Pancreas (tissue), 10 donors: Measurements from ENCODE around the gene ABCA10. TPM values are rescaled to one million over a fixed set of nuclear protein-coding genes. Genes with fewer than 3 reads are reported as not detected.

Experiments
- ATAC-seq, 4 donors: fragments of 200-7000 bp; cut with Tn5 transposase; one replicate each; pipeline versions ENCODE4 v1.8.0 to v1.9.1; 2020; ENCODE audit warnings: mild to moderate bottlenecking in 4 of 4, moderate library complexity in 4 of 4
- DNase-seq, 6 donors: peaks; one replicate each; pipeline ENCODE4 v3.0.0-alpha.2; 2020
- FAIRE-seq: peaks from 2 replicates; lab custom pipeline; 2012; peaks lifted over from hg19 to GRCh38; lab: Jason Lieb, UNC
- H3K27ac ChIP-seq, 4 donors: fragments of 200-600 bp; sonication (generic); 1 replicate in 3 of 4; 2 replicates in 1 of 4; pipeline versions ENCODE4 v1.5.0 to v1.8.0; 2020
- H3K27me3 ChIP-seq, 4 donors: fragments of 200-600 bp; one replicate each; pipeline ENCODE4 v1.8.0; 2021
- H3K36me3 ChIP-seq, 3 donors: fragments of 200-600 bp; sonication (generic) in 1 of 3; one replicate each; pipeline versions ENCODE4 v1.5.0 to v1.8.0; 2020 to 2021
- H3K4me1 ChIP-seq, 3 donors: fragments of 200-600 bp; one replicate each; pipeline ENCODE4 v1.8.0; 2021
- H3K4me3 ChIP-seq, 4 donors: fragments of 200-600 bp; sonication (generic) in 2 of 4; one replicate each; pipeline versions ENCODE4 v1.5.0 to v1.8.0; 2020 to 2021
- H3K9me3 ChIP-seq, 4 donors: fragments of 200-600 bp; one replicate each; pipeline ENCODE4 v1.8.0; 2021
- WGBS, 2 donors: extraction: QIAGEN DNeasy Blood & Tissue Kit; methylation state at CpG; one replicate each; pipeline ENCODE4 v1.1.7; 2013; 5-methylcytosine and 5-hydroxymethylcytosine counted together
- intact Hi-C, 3 donors: fragments of 100-400 bp; cut with DNase I; formaldehyde crosslinking; loops; one replicate each; pipeline versions ENCODE4 v1.11.1 to v1.14.2; 2022
- polyA plus RNA-seq, 2 donors: library from polyadenylated mRNA; stranded (reverse); fragments of 200-250 nt; gene quantifications; one replicate each; pipeline ENCODE4 v1.2.3, GENCODE V29; 2013
- total RNA-seq, 6 donors: library from RNA; stranded (reverse); fragmentation: NEBNext Ultra II Directional in 4 of 6; extraction: Animal tissue kit (Norgen Biotek cat#: 25700) in 4 of 6; gene quantifications; one replicate each; pipeline versions ENCODE4 v1.2.1 to v1.2.4, GENCODE V29; 2021 to 2023
- TF ChIP-seq, protein P1 (sequence below), 4 donors: fragments of 200-600 bp; sonication (generic) in 3 of 4; IDR thresholded peaks; one replicate each; pipeline versions ENCODE4 v1.5.0 to v1.8.0; 2021; ENCODE audit warnings: antibody characterized with exemption in 4 of 4
- donor health status: healthy with polysubstance abuse.
- donor health status: DM: no; HTN: no; CAD: no; lungs with moderate emphysema.
- donor health status: DM: no; HTN: no; CAD: no.
- donor health status: control.
- donor health status: control.
- donor health status: Bipolar disorder and iron deficiency.
- donor health status: DM: yes; HTN: yes; CAD: no.
- donor health status: DM: no; HTN: no; CAD: no.
- donor health status: DM: no; HTN: no; CAD: no.
- donor health status: DM: yes; HTN: yes; CAD: no.

The ABCA10 gene
- total and polyA plus RNA-seq, 8 donors, result 1.6 to 18.5 (median 4.7) TPM

DNA sequence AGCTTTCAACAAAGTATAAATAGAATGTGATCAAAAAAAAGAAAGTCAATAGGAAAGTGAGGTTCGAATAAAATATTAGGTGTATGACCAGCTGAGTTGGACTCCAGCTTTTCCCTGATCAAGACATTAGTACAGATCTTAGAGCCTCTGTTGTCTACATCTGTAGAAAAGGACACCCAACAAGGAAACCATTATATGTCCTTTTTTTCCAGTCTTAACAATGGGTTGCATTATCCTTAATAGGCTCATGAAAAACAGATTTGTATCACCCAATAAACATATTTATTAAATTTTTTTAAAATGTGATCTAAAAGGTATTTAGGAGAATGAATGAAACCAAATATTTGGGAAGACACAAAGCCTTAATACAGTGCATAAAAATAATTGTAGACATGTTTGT, 105.0 kb downstream of the ABCA10 start:
- 89 to 93% methylated on average over 1 of the region's 1 CpG for WGBS, 2 donors
- ATAC-seq, result no peak
- TF ChIP-seq, protein P1, sequence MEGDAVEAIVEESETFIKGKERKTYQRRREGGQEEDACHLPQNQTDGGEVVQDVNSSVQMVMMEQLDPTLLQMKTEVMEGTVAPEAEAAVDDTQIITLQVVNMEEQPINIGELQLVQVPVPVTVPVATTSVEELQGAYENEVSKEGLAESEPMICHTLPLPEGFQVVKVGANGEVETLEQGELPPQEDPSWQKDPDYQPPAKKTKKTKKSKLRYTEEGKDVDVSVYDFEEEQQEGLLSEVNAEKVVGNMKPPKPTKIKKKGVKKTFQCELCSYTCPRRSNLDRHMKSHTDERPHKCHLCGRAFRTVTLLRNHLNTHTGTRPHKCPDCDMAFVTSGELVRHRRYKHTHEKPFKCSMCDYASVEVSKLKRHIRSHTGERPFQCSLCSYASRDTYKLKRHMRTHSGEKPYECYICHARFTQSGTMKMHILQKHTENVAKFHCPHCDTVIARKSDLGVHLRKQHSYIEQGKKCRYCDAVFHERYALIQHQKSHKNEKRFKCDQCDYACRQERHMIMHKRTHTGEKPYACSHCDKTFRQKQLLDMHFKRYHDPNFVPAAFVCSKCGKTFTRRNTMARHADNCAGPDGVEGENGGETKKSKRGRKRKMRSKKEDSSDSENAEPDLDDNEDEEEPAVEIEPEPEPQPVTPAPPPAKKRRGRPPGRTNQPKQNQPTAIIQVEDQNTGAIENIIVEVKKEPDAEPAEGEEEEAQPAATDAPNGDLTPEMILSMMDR (IDR thresholded peaks at IDR 0.05), result no peak
- Histone ChIP-seq H3K27me3 (peaks cover 0 to 5% (median 0%) of the 10 kb centered on the region in 4 donors), H3K4me3 (no peak overlapping the region), H3K9me3 (no peaks in the 10 kb centered on the region), H3K27ac (no peak overlapping the region), H3K4me1 (no peaks in the 10 kb centered on the region), H3K36me3 (no peaks in the 10 kb centered on the region)
- FAIRE-seq, result no peak
- intact Hi-C loops, result no loop called here
- no peak for DNase-seq

- WGBS, 2 donors, result 80 to 90% methylated on average over 5 of the region's 5 CpGs
- DNase-seq (no peak), FAIRE-seq (no peak), ATAC-seq (no peak)
- Histone ChIP-seq H3K4me3 (no peak overlapping the region), H3K36me3 (no peaks in the 10 kb centered on the region), H3K9me3 (no peaks in the 10 kb centered on the region), H3K27ac (no peak overlapping the region), H3K4me1 (no peaks in the 10 kb centered on the region), H3K27me3 (peaks cover 0 to 5% (median 0%) of the 10 kb centered on the region in 4 donors)
- TF ChIP-seq, protein P1 (IDR thresholded peaks at IDR 0.05), result no peak
- intact Hi-C loops, result no loop called here
These were observed 106.6 kb downstream of the ABCA10 start for GRCh38 chr17:69122065-69122464.

DNA sequence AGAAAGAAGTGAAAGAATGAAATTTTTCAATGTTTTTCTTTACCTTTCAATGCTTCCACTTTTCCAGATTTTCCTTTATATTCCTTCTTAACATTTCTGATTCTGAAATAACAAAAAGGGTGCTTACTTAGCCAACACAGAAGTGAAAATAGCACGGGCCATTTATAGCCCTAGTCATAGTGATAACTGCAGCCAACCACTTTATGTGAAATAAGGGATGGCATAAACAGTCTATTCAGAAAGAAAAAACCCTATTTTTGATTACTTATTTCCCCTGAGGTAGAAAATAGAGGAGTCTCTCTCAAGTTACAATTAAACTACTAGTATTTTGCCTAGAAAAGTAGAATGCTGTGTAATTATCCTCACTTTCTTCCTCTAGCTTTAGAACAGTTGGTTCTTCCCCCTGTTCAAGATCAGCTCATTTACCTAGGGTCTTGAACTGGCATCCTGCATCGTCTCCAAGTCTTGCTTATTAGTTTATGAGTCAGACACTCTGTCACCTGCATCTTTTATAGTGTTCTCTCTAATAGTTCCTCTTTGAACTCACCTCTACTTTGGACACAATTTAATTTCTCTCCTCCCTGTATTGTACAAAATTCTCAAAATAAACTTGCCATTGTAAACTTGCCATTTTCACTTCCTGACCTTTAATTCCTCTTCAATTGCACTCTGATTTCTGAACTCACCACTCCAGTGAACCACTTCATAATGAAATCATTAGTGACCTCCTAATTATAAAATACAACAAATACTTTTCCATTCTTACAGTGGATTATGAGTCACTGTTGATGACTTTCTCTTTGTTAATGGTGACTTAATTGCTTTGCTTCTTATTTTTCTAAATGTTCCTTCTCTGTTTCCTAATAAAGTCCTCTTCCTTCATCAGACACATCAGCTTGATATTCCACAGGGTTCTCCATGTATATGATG, 110.5 kb downstream of the ABCA10 start:
- Histone ChIP-seq H3K9me3 (no peaks in the 10 kb centered on the region), H3K4me1 (peaks cover 0 to 5% (median 4%) of the 10 kb centered on the region in 3 donors), H3K27ac (no peak overlapping the region), H3K4me3 (no peak overlapping the region), H3K36me3 (no peaks in the 10 kb centered on the region), H3K27me3 (no peaks in the 10 kb centered on the region)
- intact Hi-C loops, result no loop called here
- 63 to 64% methylated on average over 2 of the region's 2 CpGs for WGBS, 2 donors
- TF ChIP-seq, protein P1 (IDR thresholded peaks at IDR 0.05), result no peak
- ATAC-seq (no peak), DNase-seq (no peak), FAIRE-seq (no peak)

DNA sequence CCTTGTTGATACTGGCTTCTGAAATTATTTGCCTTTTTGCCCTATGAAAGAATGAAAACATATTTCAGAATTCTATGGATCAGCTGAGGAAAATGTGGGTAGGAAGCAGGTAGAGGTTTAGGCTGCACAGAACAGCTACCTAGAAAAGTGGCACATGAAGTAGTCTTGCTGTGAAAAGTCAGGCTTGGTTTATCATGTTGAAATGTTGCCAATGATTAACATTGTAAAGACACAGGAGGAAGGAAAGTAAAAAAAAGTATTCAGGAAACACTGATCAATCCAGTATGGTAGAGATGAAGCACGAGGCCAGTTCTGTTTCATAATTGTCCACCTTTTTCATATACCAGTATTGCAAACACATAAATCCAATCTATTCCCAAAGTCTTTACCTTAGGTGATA, 116.8 kb downstream of the ABCA10 start:
- FAIRE-seq, result no peak
- peak in 3 of 4 donors; percentile 28 to 69 (median 34) for ATAC-seq
- Histone ChIP-seq H3K36me3 (no peaks in the 10 kb centered on the region), H3K27me3 (no peaks in the 10 kb centered on the region), H3K4me1 (peaks cover 0 to 5% (median 4%) of the 10 kb centered on the region in 3 donors), H3K27ac (no peak overlapping the region), H3K9me3 (no peaks in the 10 kb centered on the region), H3K4me3 (no peak overlapping the region)
- 22 to 27% methylated on average over 1 of the region's 1 CpG for WGBS, 2 donors
- TF ChIP-seq, protein P1 (IDR thresholded peaks at IDR 0.05), result no peak
- DNase-seq, result no peak
- intact Hi-C loops, result no loop called here
